Activated naive CD8-positive, alpha-beta T cell (primary cell): ENCODE measurements around the gene ADGRG6.
A peak's percentile ranks its signal among the peaks of the same experiment; 100 is the strongest.

Experiments
- H3K27ac Mint-ChIP-seq: one replicate; pipeline ENCODE4 v1.8.0; 2021; ENCODE audit warnings: mixed read lengths
- H3K27me3 Mint-ChIP-seq: one replicate; pipeline ENCODE4 v1.8.0; 2021; ENCODE audit warnings: mixed read lengths
- H3K36me3 Mint-ChIP-seq: one replicate; pipeline ENCODE4 v1.8.0; 2021; ENCODE audit warnings: mixed read lengths
- H3K4me1 Mint-ChIP-seq: one replicate; pipeline ENCODE4 v1.8.0; 2021; ENCODE audit warnings: low read depth, mixed read lengths
- H3K4me3 Mint-ChIP-seq: one replicate; pipeline ENCODE4 v1.8.0; 2021; ENCODE audit warnings: mild to moderate bottlenecking, mixed read lengths
- H3K9me3 Mint-ChIP-seq: one replicate; pipeline ENCODE4 v1.8.0; 2021; ENCODE audit warnings: low read depth, mixed read lengths

The ADGRG6 gene

DNA sequence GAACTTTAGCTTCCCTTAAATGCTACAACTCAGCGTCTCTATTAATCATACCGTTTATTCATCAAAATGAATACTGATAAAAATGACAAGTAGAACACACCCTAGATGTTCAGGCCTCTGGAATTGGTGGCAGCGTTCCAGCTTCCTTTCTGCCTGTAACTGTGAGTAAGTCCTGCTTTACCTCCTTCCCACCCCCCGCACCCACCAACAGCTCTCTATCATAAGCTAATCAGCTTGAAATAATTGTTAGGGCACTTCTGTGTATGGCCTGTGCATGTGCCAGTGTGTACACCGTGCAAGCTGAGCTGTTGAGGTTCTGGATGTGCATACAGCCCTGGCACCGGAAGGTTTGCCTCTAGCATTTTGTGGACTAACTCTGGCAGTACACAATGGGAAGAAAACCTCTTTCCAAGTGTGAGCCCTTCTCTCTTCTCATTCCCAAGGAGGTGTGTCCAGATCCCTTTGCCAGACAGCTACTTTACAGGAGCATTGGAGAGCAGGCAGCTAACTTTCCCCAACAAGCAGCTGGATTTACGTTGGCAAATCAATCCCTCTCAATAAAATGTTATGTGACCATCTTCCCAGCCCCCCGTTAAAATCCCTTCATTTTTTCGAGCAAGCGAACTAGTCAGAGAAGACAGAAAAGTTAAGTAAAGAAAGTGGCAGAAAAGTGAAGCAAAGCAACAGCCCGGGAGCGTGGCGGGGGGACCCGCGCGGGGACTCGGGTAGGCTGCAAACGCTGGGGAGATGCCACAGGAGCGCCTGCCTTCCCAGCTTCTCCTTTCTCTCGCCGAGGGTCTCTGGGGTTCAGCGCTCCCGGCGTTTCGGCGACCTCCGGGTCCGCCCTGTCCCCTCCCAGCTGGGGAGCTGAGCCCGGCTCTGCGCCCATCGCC, 803 bp upstream of the ADGRG6 start:
- H3K4me3 Mint-ChIP-seq = peak overlapping the region; percentile 77
- H3K4me1 Mint-ChIP-seq = peaks cover 12% of the 10 kb centered on the region
- H3K36me3 Mint-ChIP-seq = no peaks in the 10 kb centered on the region
- H3K27me3 Mint-ChIP-seq = peaks cover 6% of the 10 kb centered on the region
- H3K27ac Mint-ChIP-seq = no peak overlapping the region
- H3K9me3 Mint-ChIP-seq = no peaks in the 10 kb centered on the region

DNA sequence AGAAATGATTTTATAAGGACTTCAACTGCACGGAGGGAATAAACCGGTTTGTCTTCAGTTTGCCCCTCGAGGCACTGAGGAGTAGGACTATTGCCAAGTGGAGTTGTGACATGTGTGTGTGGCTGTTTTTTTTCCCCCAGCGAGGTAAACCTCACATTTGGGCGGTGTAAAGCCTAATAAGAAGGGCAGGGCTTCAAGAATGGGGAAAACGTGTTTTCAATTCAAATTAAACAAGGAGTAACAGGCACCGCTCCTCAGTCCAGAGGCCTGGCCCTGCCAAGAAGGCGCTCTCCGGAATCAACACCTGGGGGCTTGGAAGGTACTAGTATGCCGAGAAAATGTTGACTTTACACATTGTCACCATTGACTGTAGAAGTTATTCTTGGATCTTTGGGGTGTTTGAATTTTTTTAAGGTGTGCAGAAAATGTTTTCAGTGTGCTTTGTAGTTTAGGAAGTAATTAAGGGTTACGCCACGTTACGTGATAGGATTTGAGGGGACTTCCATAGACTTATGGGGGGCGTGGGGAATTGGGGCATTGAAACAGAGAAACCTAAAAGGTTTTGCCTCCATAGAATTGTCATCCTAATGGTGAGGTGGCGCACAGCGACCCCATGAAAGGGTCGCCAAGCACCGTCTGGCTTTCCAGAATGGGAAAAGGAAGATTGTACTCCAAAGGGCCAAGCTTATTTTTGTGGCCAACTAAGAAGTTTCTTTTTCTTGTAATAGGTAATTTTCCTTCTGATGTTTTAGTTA, 791 bp downstream of the ADGRG6 start:
- Mint-ChIP-seq H3K9me3 (no peaks in the 10 kb centered on the region), H3K27me3 (peaks cover 10% of the 10 kb centered on the region), H3K36me3 (no peaks in the 10 kb centered on the region), H3K4me1 (peaks cover 12% of the 10 kb centered on the region), H3K4me3 (peak overlapping the region; percentile 82), H3K27ac (peak overlapping the region; percentile 46)

DNA sequence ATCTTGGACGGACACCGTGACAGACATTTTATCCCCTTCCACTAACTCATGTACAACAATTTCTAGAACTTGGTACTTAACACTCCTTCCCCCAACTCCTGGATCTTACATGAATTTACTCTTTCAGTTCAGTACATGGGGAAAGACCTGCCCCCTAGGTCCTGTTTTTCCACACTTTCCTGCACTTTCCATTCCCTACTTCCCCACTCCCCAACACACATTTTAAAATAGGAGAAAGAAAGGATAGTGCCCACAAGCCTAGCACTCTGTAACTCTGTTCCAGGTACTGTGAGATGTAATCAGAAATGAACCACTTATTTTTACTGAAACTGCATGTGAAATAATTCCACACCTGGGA, 1.3 kb downstream of the ADGRG6 start:
- H3K9me3 Mint-ChIP-seq = no peaks in the 10 kb centered on the region
- peak overlapping the region; percentile 11 for H3K4me3 Mint-ChIP-seq
- H3K27ac Mint-ChIP-seq = no peak overlapping the region
- H3K4me1 Mint-ChIP-seq = peaks cover 12% of the 10 kb centered on the region
- peaks cover 10% of the 10 kb centered on the region for H3K27me3 Mint-ChIP-seq
- H3K36me3 Mint-ChIP-seq = no peaks in the 10 kb centered on the region

DNA sequence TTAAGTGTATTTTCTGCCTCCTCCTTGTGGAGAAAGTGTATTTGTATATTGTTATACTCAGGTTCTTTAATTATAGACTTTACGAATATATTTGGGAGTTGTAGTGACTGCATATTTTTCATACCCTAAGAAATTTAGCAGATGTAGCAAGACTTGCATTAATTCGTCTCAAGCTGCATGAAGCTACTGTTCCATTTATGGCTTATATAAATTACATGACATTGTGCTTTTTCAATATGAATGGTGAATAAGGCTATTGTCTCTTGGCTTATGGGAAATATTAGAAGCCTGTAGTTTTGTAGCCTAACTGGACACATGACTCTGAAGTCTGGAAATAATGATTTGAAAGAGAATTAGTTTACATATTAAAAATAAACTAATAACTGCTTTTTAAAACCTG, 2.4 kb downstream of the ADGRG6 start:
- H3K4me3 Mint-ChIP-seq = no peak overlapping the region
- H3K27me3 Mint-ChIP-seq = peaks cover 10% of the 10 kb centered on the region
- H3K9me3 Mint-ChIP-seq = no peaks in the 10 kb centered on the region
- peaks cover 12% of the 10 kb centered on the region for H3K4me1 Mint-ChIP-seq
- H3K36me3 Mint-ChIP-seq = no peaks in the 10 kb centered on the region
- H3K27ac Mint-ChIP-seq = no peak overlapping the region

DNA sequence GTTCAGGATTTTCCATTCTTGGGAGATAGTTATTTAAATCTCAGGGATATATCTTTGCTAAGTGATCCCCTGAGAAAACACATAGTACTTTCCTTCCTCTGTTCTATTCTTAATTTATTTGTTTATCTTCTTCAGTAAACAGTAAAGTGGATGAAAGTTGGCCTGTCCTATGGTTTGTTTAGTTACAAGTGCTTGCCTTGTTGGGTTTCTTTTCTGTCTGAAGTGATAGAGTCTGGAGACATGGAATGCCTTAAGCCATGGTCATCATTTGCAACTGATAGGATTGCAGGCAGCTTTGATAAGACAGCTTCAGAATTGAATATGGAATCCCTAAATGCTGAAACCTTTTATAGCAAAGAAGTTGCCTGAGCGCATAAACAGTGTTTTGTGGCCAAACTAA, 4.9 kb downstream of the ADGRG6 start:
- H3K4me1 Mint-ChIP-seq = peaks cover 8% of the 10 kb centered on the region

DNA sequence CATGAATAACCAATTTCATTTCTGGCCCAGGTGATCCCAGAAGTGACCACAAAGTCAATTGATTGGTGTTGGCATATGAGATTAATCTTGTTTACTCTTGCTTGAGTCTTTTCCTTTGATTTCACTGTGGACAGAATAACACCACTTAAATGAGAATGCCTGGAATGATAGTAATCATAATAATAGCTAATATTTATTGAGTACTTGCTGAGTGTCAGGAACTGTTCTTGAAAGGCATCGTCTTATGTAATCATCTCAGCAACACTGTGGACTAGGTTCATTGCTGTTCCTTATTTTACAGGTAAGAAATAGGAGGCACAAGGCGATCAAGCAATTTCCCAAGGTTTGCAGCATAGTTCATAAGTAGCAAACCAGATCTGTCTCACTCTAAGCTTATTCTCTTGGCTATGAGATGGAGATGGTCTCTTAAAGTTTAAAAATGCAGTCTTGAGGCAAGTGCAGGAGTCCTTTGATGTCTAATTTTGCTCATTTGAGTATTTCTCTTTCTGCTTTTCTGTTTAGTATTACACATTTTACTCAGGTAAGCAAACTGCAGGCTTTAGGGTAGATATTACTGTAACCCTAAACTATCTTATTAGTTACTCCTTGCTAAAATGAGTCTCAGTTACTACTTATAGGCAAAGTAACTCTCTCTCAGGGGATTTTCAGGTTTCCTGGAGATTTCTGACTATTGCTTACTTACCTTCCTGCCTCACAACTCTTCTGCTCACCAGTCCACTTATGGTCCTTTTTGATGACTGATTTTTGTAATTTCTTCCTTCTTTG, 6.3 kb downstream of the ADGRG6 start:
- peaks cover 1% of the 10 kb centered on the region for H3K4me1 Mint-ChIP-seq

More for the DNA sequence above, 4.9 kb downstream of the ADGRG6 start:
- no peaks in the 10 kb centered on the region for H3K9me3 Mint-ChIP-seq
- peaks cover 10% of the 10 kb centered on the region for H3K27me3 Mint-ChIP-seq
- no peaks in the 10 kb centered on the region for H3K36me3 Mint-ChIP-seq
- H3K27ac Mint-ChIP-seq = no peak overlapping the region
- no peak overlapping the region for H3K4me3 Mint-ChIP-seq

DNA sequence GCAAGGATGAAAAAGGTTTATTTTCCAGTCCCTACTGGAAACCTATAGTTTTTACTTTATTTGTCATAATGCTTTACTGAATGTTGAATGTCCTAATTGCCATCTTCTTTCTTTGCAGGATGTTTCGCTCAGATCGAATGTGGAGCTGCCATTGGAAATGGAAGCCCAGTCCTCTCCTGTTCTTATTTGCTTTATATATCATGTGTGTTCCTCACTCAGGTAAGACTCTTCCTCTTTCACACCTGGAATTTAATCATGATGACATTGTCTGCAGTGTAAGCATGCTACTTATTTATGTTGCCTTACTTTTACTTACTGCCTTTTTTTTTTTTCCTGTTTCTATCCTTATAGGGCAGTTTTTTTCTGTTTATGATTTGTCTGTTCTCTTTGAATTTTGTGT, 7.6 kb downstream of the ADGRG6 start:
- no peak overlapping the region for H3K27ac Mint-ChIP-seq
- no peaks in the 10 kb centered on the region for H3K4me1 Mint-ChIP-seq
- no peaks in the 10 kb centered on the region for H3K36me3 Mint-ChIP-seq

More for the DNA sequence above, 6.3 kb downstream of the ADGRG6 start:
- Mint-ChIP-seq H3K4me3 (no peak overlapping the region), H3K27me3 (peaks cover 11% of the 10 kb centered on the region), H3K9me3 (no peaks in the 10 kb centered on the region), H3K36me3 (no peaks in the 10 kb centered on the region), H3K27ac (no peak overlapping the region)

DNA sequence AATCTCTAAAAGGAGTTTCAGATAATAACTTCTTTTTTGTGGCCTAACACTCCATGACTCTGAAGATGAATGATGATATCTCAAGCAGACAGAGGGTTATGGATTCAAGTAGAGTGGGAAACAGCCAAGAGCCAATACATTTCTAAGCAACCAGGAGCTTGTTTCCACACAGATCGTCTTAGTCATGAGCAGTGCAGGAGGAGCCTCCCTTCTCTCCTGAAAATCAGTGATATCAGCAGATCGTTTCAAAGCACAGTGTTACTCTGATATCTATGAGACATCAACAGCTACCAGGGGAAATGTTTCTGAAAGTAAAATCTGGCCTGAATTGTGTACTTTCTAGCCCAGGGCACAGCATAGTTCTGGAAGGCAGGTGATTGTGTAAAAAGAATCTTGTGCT, 11.5 kb downstream of the ADGRG6 start:
- no peaks in the 10 kb centered on the region for H3K36me3 Mint-ChIP-seq
- H3K27ac Mint-ChIP-seq = no peak overlapping the region
- no peak overlapping the region for H3K4me3 Mint-ChIP-seq
- peaks cover 2% of the 10 kb centered on the region for H3K27me3 Mint-ChIP-seq
- H3K4me1 Mint-ChIP-seq = no peaks in the 10 kb centered on the region
- no peaks in the 10 kb centered on the region for H3K9me3 Mint-ChIP-seq

More for the DNA sequence above, 7.6 kb downstream of the ADGRG6 start:
- no peak overlapping the region for H3K4me3 Mint-ChIP-seq
- H3K27me3 Mint-ChIP-seq = peaks cover 9% of the 10 kb centered on the region
- H3K9me3 Mint-ChIP-seq = no peaks in the 10 kb centered on the region

DNA sequence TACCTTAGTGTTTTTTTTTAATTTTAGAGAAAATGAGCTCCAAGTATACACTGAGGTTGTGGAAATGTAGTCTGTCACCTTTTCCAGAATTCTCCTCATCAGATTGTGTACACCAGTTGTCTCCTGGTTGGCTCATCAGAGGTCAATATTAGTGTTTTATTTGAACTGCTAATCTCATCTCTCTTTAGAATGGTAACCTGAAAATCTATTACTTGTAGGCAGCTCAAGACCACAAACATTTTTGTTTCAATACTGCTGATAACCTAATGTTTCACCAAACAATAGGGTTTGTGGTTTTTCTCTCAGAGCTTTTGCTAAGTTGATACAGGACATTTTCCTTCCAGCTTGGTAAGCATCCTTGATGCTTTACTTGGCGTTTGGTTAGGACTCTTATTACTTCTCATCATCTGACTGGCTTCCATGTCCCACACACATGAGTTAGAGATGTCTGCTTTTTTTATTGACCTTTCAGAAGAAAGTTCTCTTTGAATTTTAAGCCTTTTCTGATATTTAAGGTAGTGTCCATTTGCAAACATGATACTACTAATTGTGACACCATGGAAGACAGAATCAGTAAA, 15.1 kb downstream of the ADGRG6 start:
- H3K4me3 Mint-ChIP-seq = no peak overlapping the region
- H3K4me1 Mint-ChIP-seq = no peaks in the 10 kb centered on the region
- no peaks in the 10 kb centered on the region for H3K36me3 Mint-ChIP-seq
- no peaks in the 10 kb centered on the region for H3K9me3 Mint-ChIP-seq
- H3K27ac Mint-ChIP-seq = no peak overlapping the region
- H3K27me3 Mint-ChIP-seq = peaks cover under 1% of the 10 kb centered on the region

DNA sequence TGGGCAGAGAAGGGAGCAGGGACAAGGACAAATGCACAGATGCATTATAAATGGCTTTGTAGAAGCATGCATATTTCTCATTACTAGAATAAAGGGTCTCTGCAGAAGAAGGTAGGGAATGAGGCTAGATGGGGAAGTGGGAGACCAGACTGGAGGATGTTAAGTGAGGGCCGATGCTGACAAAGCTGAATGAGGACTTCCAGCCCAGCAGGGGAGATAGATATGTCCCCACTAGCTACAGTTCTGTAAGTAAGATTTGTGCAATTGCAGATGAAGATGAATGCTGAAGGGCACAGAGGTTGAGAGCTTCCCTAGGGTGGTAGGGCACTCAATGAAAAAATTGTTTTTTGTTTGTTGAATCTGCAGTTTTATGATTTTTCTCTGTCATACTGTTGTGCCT, 16.9 kb downstream of the ADGRG6 start:
- H3K27me3 Mint-ChIP-seq = no peaks in the 10 kb centered on the region
- no peak overlapping the region for H3K27ac Mint-ChIP-seq
- H3K36me3 Mint-ChIP-seq = no peaks in the 10 kb centered on the region
- H3K9me3 Mint-ChIP-seq = no peaks in the 10 kb centered on the region
- H3K4me3 Mint-ChIP-seq = no peak overlapping the region
- H3K4me1 Mint-ChIP-seq = no peaks in the 10 kb centered on the region

DNA sequence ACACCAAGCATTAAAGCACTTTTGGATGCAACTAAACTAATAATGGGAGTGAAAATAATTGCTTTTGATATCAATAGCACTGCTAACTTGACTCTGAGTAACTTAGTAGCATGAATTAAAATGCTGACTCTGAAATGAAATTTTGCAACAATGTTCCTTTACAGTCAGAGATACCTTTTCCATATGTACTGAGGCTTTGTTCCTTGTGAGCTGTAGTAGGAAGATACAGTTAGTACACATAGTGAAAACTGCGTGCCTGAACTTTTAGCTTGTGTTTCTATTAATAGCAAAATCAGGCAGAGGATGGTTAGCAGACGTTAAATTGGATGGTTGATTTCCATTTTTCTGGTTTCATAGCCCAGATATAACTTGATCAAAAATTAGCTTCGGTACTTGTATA, 18.6 kb downstream of the ADGRG6 start:
- no peak overlapping the region for H3K27ac Mint-ChIP-seq

DNA sequence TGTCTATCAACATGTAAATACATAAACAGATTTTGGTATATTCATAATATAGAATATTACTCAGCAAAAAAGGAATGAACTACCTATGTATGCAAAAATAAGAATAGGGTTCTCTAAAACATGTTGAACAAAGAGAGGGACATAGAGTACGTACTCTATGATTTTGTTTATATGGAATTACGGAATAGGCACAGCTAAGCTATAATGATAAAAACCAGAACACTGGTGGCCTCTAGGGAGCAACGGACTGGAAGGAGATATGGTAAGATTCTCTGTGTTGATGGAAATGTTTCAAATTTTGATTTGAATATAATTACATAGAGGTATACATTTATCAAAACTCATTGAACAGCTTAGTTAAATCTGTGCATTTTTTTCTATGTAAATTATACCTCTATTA, 19.6 kb downstream of the ADGRG6 start:
- H3K4me1 Mint-ChIP-seq = no peaks in the 10 kb centered on the region
- H3K4me3 Mint-ChIP-seq = no peak overlapping the region
- H3K27me3 Mint-ChIP-seq = no peaks in the 10 kb centered on the region
- no peak overlapping the region for H3K27ac Mint-ChIP-seq
- H3K9me3 Mint-ChIP-seq = no peaks in the 10 kb centered on the region
- H3K36me3 Mint-ChIP-seq = no peaks in the 10 kb centered on the region

More for the DNA sequence above, 18.6 kb downstream of the ADGRG6 start:
- H3K4me1 Mint-ChIP-seq = no peaks in the 10 kb centered on the region
- no peaks in the 10 kb centered on the region for H3K9me3 Mint-ChIP-seq
- no peak overlapping the region for H3K4me3 Mint-ChIP-seq
- no peaks in the 10 kb centered on the region for H3K36me3 Mint-ChIP-seq
- H3K27me3 Mint-ChIP-seq = no peaks in the 10 kb centered on the region

DNA sequence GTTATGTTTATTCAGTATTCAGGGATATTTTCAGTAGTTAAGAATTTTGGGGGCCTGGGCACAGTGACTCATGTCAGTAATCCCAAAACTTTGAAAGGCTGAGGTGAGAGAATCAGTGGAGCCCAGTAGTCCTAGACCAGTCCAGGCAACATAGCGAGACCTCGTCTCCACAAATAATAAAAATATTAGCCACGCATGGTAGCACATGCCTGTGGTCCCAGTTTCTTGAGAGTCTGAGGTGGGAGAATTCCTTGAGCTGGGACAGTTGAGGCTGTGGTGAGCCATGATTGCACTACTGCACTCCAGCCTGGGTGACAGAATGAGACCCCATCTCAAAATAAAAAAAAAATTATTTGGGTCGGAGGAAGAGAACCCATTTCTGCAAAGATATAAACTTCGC, 20.3 kb downstream of the ADGRG6 start:
- H3K4me3 Mint-ChIP-seq = no peak overlapping the region
- no peaks in the 10 kb centered on the region for H3K9me3 Mint-ChIP-seq
- H3K36me3 Mint-ChIP-seq = no peaks in the 10 kb centered on the region
- no peaks in the 10 kb centered on the region for H3K27me3 Mint-ChIP-seq
- H3K27ac Mint-ChIP-seq = no peak overlapping the region
- no peaks in the 10 kb centered on the region for H3K4me1 Mint-ChIP-seq

DNA sequence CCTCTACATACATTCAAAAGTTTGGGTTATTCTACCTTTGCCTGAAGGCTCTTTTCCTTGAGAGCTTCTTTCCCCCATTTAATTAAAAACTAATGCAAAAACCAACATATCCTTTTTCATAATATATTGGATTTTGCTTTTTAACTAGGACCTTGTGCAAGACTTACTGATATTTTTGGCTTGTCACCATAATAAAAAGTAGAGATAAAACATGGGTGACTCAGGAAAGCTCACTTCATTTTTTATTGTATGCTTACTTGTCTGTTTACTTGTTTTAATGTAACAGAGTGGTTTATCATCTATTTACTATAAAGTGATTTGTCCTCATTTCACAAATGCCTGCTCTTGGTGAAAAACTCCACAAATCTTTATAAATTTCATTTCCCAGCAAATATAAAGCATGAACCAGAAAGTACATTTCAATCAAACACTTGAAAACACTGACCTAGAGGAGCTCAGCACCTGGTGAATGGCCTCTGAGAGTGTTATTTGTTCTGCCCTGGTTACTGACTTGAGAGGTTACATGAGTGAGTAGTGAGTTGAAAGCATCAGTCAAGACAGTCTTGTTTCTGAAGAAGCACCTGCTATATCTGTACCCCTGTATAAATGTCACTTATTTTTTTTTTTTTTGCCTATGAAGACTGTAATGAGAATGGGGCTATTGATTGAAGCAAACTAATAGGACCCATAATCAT, 20.8 kb downstream of the ADGRG6 start:
- no peak overlapping the region for H3K27ac Mint-ChIP-seq
- no peaks in the 10 kb centered on the region for H3K27me3 Mint-ChIP-seq
- no peaks in the 10 kb centered on the region for H3K4me1 Mint-ChIP-seq
- no peak overlapping the region for H3K4me3 Mint-ChIP-seq
- H3K9me3 Mint-ChIP-seq = no peaks in the 10 kb centered on the region
- H3K36me3 Mint-ChIP-seq = no peaks in the 10 kb centered on the region
